Lung (tissue), 12 donors: Measurements from ENCODE around the gene ART5. TPM values are rescaled to one million over a fixed set of nuclear protein-coding genes. Genes with fewer than 3 reads are reported as not detected.

Source experiments
- ATAC-seq: fragments of 200-7000 bp; cut with Tn5 transposase; one replicate; pipeline ENCODE4 v1.9.1; 2020; ENCODE audit warnings: moderate number of reproducible peaks; ENCODE audit not compliant: insufficient read depth, low FRiP score
- DNase-seq, 3 donors: peaks; one replicate each; pipeline ENCODE4 v3.0.0-alpha.2; 2013 to 2017
- H3K27ac ChIP-seq, 2 donors: one replicate each; pipeline ENCODE4 v1.5.1; 2013; ENCODE audit warnings: mild to moderate bottlenecking in 2 of 2, moderate library complexity in 2 of 2, control low read depth in 1 of 2, inconsistent platforms in 1 of 2, low read depth in 1 of 2, low read length in 1 of 2
- H3K27me3 ChIP-seq, 3 donors: one replicate each; pipeline ENCODE4 v1.5.1; 2013; ENCODE audit warnings: low read length in 2 of 3; ENCODE audit not compliant: control insufficient read depth in 3 of 3, insufficient read depth in 3 of 3
- H3K36me3 ChIP-seq, 4 donors: one replicate each; pipeline ENCODE4 v1.5.1; 2013; ENCODE audit warnings: low read length in 4 of 4, mild to moderate bottlenecking in 1 of 4, moderate library complexity in 1 of 4; ENCODE audit not compliant: control insufficient read depth in 4 of 4, insufficient read depth in 4 of 4
- H3K4me1 ChIP-seq, 5 donors: one replicate each; pipeline ENCODE4 v1.5.1; 2013; ENCODE audit warnings: low read length in 5 of 5, mild to moderate bottlenecking in 2 of 5, moderate library complexity in 1 of 5; ENCODE audit not compliant: control insufficient read depth in 5 of 5, insufficient read depth in 5 of 5
- H3K4me3 ChIP-seq: one replicate; pipeline ENCODE4 v1.5.1; 2013; ENCODE audit warnings: mild to moderate bottlenecking, control low read depth, moderate library complexity
- H3K9ac ChIP-seq, 2 donors: one replicate each; pipeline ENCODE4 v1.5.1; 2013; ENCODE audit warnings: low read length in 2 of 2, control low read depth in 1 of 2; ENCODE audit not compliant: insufficient read depth in 1 of 2
- H3K9me3 ChIP-seq, 4 donors: one replicate each; pipeline ENCODE4 v1.5.1; 2013; ENCODE audit warnings: low read length in 3 of 4, mild to moderate bottlenecking in 1 of 4, moderate library complexity in 1 of 4; ENCODE audit not compliant: control insufficient read depth in 4 of 4, insufficient read depth in 3 of 4
- CTCF ChIP-seq: IDR thresholded peaks from 2 replicates; pipeline ENCODE4 v1.5.1; 2012; ENCODE audit warnings: mild to moderate bottlenecking; ENCODE audit errors: control extremely low read depth, extremely low read depth
- WGBS, 2 donors: extraction: QIAGEN DNeasy Blood & Tissue Kit; methylation state at CpG; one replicate each; pipeline ENCODE4 v1.1.7; 2013; 5-methylcytosine and 5-hydroxymethylcytosine counted together
- polyA plus RNA-seq, 2 donors: library from polyadenylated mRNA; stranded (reverse); fragments of 200-250 nt; gene quantifications; one replicate each; pipeline ENCODE4 v1.2.1, GENCODE V29; 2013
- total RNA-seq, 2 donors: library from RNA; depleted of rRNA in 1 of 2; stranded (reverse); fragments of >200 nt in 1 of 2; gene quantifications; one replicate each; pipeline ENCODE4 v1.2.1, GENCODE V29; 2014 to 2021
- donor health status: control.
- donor health status: control.
- donor health status: Bipolar disorder and iron deficiency.
- donor health status: healthy.
- donor health status: DM: yes; HTN: yes; CAD: no.

ART5 gene
- total and polyA plus RNA-seq, 4 donors, result 0.08 to 1.7 (median 0.61) TPM

DNA sequence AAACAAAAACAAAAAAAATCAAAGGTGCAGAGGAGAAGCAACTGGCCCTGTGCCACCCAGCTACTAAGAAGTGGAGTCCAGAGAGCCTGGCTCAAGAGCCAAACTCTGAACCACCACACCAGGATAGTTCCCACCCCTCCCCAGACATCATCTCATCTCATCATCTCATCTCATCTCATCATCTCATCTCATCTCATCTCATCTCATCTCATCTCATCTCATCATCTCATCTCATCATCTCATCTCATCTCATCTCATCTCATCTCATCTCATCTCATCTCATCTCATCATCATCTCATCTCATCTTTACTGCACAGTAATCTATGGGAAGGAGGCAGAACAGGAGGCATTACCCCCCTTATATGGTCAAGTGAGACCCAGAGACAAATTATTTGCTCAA lies 21.1 kb upstream of the ART5 start:
- H3K27me3 ChIP-seq, result no peaks in the 10 kb centered on the region
- DNase-seq (no peak), ATAC-seq (no peak)
- H3K4me1 ChIP-seq, result no peaks in the 10 kb centered on the region
- no peak overlapping the region for H3K27ac ChIP-seq
- no peak for TF ChIP-seq CTCF
- H3K9me3 ChIP-seq, result no peaks in the 10 kb centered on the region
- no peak overlapping the region for H3K9ac ChIP-seq
- H3K36me3 ChIP-seq, result peaks cover 0 to 26% (median 7%) of the 10 kb centered on the region in 4 donors
- no peak overlapping the region for H3K4me3 ChIP-seq

GRCh38 chr11:3660960-3661359 lies 19.2 kb upstream of the ART5 start:
- no peak for DNase-seq
- Histone ChIP-seq H3K4me1 (no peaks in the 10 kb centered on the region), H3K4me3 (no peak overlapping the region), H3K27ac (no peak overlapping the region), H3K9me3 (no peaks in the 10 kb centered on the region), H3K27me3 (no peaks in the 10 kb centered on the region), H3K36me3 (peaks cover 0 to 11% (median 5%) of the 10 kb centered on the region in 4 donors), H3K9ac (no peak overlapping the region)
- 92 to 96% methylated on average over 2 of the region's 2 CpGs for WGBS, 2 donors
- no peak for ATAC-seq
- no peak for TF ChIP-seq CTCF

DNA sequence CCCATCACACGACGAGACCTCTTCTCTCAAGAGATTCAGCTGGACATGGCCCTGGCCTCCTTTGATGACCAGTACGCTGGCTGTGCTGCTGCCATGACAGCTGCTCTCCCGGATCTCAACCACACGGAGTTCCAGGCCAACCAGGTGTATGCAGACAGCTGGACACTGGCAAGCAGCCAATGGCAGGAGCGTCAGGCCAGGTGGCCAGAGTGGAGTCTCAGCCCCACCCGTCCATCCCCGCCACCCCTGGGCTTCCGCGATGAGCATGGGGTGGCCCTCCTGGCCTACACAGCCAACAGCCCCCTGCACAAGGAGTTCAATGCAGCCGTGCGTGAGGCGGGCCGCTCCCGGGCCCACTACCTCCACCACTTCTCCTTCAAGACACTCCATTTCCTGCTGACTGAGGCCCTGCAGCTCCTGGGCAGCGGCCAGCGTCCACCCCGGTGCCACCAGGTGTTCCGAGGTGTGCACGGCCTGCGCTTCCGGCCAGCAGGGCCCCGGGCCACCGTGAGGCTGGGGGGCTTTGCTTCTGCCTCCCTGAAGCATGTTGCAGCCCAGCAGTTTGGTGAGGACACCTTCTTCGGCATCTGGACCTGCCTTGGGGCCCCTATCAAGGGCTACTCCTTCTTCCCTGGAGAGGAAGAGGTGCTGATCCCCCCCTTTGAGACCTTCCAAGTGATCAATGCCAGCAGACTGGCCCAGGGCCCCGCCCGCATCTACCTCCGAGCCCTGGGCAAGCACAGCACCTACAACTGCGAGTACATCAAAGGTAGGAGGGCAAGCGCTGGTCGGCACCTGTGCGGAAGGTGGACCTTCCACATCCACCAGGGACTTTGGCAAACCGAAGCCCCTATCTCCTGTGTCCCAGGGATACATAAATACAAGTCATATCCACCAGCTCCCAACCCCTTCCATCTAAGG lies 18.1 kb upstream of the ART5 start:
- ATAC-seq, result no peak

More for the DNA sequence above, 18.1 kb upstream of the ART5 start:
- H3K9me3 ChIP-seq, result no peaks in the 10 kb centered on the region
- no peak overlapping the region for H3K27ac ChIP-seq
- no peak overlapping the region for H3K4me3 ChIP-seq
- H3K36me3 ChIP-seq, result peaks cover 0 to 7% (median 1%) of the 10 kb centered on the region in 4 donors
- no peak for DNase-seq
- TF ChIP-seq CTCF, result no peak
- no peaks in the 10 kb centered on the region for H3K4me1 ChIP-seq
- H3K27me3 ChIP-seq, result no peaks in the 10 kb centered on the region
- H3K9ac ChIP-seq, result no peak overlapping the region
- 91 to 94% methylated on average over 33 of the region's 33 CpGs for WGBS, 2 donors
